Measurements from ENCODE around the gene EPAS1.

The EPAS1 gene

DNA sequence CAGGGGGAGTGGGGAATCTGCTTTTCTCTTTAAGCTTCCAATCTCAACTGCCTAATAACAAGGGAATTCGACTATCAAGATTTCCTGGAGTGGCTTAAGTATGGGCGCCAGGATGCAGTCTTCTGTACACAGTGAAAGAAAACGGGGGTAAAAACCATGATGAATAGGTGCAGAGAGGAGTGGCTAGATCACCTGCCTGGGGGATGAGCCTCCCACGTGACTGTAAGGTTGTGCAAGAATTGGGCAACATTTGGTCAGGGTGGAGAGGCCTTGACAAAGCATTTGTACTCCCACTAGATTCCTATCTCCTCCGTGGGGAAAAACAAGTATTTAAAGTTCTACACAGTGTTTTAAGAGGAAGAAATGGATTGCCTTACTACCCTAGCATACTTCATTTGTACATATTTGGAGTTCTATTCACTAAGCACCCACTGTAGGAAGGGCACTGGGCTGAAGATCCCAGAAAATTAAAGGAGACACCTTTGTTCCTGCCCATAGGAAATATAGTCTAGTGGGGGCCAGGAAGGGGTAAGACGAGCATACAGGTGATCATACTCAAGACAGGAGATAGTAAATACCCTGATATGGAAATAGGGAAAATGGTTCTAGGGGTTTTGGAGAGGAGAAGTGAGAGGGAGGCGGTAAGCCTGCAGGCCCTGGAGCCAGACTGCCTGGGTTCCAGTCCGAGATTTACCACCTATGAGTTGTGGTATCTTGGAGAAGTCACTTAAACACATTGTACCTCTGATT, 29.2 kb downstream of the EPAS1 start:
- no peak for DNase-seq

GRCh38 chr2:46327627-46328026, 30.4 kb downstream of the EPAS1 start:
- no peak for DNase-seq

- no peak for DNase-seq
Observed at GRCh38 chr2:46328291-46328690, 31.1 kb downstream of the EPAS1 start.

GRCh38 chr2:46328829-46329228, 31.6 kb downstream of the EPAS1 start:
- no peak for DNase-seq

DNA sequence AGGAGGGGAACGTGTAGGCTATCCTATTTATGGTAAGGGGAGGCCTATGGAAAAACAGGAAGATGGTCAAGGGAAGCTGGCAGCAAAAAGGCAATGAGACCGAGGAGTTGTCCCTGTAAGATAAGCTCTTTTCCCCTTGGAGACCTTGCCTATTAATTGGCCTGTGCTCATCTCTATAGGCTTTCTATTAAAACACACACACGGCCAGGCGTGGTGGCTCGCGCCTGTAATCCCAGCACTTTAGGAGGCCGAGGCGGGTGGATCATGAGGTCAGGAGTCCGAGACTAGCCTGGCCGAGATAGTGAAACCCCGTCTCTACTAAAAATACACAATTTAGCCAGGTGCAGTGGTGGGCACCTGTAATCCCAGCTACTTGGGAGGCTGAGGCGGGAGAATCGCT, 32.1 kb downstream of the EPAS1 start:
- DNase-seq = no peak

DNA sequence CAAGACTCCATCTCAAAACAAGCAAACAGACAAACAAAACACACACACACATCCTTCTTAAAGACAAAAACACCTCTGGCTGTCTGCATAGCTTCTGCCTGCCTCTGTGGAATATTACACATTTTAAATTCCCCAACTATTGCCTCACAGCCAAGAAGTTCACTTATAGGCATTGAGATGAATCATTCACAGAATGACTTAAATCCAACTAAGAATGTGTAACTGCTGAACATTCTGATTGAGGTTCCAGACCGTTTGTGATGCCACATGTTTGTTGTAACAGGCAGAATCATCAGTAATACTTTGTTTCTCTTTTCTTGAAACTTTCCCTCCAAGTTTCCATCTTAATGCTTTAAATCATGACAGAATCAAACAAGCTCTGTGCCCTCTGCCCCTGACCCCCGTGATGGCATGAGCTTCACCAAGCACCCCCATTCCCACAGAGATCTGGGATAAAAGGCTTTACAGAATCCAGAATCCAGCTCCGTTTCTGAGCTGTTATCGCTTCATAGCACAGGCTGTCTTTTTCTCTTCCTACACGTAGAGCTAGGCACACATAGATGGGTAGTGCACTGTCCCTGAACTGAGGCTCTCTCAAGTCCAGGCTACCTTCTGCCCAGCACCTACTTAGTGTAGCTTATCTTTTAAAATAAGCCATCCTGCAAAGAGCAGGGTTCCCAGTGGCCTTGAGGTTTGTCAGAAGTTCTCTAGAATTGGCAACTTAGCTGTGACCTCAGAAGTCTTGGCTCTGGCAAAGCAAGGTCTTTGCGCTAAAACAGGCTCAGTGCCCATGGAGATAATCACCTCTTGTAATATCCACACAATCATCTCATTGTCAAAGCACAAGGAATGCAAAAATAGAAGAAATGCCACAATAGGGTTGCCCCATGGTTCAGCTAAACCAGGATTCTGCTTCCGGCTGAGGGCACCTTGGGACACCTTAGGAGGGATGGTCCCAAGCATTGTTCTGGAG, 32.9 kb downstream of the EPAS1 start:
- peak; percentile 35 for DNase-seq

DNA sequence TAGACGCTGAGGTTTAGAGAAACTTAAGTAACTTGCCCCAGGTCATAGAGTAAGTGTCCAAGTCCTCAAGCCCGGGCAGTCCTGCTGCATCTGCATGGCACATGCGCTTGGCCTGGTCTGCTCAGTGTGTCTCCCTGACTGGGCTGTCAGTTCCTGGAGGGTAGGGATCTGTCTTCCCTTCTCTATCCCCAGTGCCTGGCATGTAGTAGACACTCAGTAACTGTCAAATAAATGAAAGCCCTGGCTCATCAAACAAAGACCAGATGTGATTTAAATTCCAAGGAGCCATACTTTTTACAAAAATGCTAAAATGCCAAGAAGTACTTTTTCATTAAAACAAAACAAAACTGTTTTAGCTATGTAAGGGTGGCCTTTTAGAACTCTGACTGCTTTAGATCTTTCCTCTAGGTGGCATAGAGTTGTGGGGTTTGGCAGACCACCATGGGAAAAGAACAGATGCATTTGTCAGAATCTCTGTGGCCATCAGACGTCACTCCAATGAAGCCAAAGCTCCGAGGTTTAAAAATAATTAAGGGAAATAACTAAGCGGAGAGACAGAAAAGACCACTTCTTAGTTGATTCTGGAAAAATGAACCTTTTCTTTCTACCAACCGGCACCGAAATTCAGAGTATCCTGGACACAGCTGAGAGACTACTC, 34.0 kb downstream of the EPAS1 start:
- DNase-seq = no peak

DNA sequence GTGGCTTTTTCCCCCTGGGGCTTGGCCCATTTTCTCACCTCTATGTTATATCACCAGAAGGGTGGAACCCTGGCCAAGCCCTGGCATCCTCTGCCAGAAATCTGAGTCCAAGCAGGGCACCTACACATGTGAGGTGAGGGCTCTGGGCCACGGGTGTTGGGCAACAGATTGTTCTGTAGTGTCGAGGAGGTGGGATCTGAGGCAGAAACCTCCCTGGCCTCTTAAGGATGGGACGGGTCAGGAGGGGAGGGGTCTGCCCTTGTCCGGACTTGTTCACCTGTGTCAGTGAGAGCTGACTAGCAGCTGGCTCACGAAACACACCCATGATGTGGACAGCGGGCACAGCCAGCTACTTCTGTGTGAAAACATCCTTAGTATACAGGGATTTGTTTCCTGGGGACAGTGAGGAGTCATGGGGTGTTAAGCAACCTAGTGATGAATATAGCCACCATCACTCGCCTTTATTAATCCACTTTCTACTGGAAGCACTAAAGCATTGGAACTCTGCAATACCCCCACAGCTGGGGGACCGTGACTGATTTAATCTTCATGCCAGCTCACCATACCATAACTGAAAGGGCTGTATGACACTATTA, 35.6 kb downstream of the EPAS1 start:
- no peak for DNase-seq

- DNase-seq = no peak
Observed at GRCh38 chr2:46333912-46334311, 36.7 kb downstream of the EPAS1 start.

DNA sequence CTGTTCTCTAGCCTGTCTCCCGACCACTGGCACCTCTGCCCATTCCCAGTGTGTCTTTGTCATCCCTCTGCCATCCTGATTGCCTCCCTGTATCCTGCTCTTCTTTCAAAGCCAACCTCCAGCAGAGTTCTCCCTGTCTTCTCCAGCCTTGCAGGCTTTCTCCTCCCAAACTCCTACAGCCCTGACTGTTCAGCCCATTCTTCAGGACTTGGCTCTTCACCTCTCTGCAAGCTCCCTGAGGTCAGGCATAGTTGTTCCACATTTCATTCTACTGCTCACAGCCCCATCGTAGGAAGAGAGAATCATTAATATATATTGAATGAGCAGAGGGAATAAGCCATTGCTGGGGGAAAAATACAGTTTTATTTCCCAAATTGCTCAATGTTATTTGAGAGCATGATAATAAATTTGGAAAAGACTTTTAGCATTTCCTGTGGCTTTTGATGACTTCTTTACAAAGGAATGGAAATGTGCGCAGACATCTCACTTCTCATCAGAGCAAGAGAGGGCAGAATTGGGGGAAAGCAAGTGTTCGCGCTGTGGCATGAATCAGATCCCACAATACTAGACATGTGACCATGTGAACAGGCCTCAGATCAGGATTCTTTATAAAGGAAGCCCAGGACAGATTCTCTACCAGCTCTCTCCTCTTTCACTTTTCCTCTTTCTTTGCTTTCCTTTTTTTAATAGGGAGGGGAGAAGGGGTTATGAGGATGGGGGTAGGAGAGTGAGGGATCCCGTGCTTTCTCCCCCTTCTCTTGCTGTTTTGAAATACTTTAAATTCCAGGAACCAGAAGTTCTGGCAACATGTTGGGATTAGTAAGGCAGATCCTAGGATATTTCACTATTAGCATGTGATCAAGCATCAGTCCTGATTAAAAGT, 37.4 kb downstream of the EPAS1 start:
- DNase-seq = no peak

GRCh38 chr2:46335391-46336282, 38.4 kb downstream of the EPAS1 start:
- DNase-seq = no peak

DNA sequence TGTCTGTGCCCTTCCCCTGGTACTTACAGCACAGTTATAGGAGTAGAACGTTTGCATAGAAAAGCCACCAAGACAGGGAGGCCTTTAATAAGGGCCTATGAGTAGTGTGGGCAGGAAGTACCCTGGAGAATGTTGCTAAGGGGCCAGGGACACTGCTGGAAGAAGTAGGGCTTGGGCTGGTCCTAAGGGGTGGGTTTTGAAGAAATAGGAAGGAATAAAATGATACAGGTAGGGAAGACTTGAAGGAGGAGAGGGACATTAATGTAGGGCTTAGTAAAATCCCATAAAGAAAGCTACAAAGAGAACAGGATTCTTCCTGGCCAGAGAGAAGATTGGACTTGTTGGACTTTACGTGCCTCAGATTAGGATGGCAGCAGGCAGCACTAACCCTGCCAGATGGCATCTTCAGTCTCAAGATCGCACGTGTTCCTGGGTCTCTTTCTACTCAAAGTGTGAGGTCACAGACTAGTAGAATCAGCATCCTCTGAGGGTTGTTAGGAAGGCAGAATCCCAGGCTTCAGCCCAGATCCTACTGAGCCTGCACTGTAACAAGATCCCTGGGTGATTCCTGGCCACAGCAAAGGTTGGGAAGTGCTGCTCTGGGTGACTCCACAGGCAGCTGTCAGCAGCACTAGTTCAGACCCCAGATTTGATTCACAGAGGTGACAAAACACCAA, 39.2 kb downstream of the EPAS1 start:
- no peak for DNase-seq

DNA sequence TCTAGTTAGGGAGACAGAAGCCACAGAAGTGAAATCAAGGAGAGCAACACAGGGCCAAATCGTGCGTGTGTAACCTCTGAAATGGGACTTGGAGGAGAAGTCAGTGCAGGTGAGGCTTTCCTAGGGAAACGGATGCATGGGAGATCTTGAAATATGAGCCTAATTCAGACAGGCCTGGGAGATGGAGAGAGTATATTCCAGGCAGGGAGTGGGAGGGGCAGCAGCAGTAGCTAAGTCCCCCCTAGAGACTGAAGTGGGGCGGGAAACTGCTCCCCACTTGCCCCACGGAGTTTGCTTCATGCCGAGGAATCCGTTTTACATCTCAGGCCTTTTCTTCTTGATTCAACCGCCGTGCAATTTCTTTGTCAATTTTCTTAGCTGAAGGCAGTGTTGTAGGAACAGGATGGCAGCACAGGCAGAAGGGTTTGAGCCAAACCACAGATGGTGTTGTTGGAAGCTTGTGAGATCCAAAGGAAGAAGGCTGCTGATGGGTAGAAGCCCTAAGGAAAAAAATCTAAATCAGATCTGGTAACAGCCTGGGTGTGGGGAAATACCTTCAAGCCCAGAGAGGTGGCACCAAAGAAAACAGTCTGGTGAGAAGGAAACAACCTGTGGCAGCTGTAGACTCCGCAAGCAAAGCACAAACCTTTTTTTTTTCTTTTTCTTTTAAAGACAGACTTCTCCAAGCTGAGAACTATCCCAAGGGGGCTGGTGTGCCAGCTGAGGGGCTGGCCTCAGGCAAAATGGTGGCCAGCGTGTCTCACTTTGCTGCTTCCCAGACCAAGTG, 40.2 kb downstream of the EPAS1 start:
- DNase-seq = no peak

DNA sequence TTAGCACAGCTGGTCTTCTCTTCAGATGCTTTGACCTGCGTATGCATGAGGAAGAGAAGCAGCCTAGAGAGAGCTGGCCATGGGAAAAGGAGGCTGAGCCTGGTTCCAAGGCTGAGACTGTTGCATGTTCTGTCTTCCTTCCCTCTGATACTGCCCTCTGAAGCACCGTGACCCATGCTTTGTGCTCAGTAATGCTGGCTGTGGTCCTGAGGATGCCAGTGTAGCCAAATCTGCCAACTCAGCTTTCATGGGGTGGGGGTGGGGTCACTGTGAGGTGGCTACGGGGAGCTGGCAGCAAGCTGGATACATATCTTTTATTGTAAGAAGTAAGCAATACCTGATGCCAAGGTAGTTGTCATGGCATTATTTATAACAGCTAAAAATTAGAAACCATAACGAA, 41.5 kb downstream of the EPAS1 start:
- DNase-seq = no peak

- no peak for DNase-seq
Observed at GRCh38 chr2:46339200-46339599, 42.0 kb downstream of the EPAS1 start.

DNA sequence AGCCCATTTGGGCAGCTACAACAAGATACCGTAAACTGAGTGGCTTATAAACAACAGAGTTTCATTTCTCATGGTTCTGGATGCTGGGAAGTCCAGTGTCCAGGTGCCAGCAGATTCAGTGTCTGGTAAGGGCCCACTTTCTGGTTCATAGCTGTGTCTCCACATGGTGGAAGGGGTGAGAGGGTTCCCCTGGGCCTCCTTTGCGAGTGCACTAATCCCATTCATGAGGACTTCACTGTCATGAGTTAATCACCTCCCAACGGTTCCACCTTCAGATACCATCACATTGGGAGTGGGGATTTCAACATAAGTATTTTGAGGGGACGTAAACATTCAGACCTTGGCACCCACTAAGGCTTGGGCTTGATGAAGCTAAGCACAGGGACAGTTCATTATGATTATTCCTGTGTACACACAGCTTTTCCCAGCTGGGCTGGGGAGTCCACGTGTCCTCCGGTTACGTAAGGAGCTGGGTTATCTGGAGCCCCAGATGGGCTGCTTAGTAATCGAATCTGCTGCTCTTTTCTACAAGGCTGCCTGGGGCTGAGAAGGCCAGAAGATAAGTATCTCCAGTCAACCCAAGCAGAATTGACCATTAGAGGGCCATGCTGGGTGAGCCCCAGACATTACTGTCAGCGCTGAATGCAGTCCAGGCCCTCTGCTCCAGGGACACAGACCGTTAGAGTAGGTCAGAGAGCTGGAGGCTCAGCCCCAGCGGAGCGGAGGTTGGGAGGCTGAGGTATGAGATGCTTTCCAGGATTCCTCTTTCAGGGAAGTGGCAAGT, 42.7 kb downstream of the EPAS1 start:
- no peak for DNase-seq

GRCh38 chr2:46340740-46341420, 43.7 kb downstream of the EPAS1 start:
- no peak for DNase-seq
